Measurements from ENCODE around the gene KPTN.

The KPTN gene

DNA sequence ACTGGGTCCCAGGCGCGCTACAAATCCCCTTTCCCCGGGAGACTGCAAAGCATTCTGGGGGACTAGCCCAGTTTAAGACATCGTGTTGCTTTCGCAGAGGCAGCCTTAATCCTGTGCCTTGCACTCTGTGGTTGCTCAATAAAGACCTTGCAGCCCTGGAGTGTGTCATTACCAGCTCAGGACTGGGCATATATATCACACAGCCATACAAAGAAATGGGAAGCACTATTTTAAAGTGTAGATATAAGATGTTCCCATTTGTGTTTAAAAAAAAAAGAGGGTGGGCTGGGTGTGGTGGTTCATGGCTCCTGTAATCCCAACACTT is 19.8 kb upstream of the KPTN start:
- Histone ChIP-seq H3K9me3 (ENCODE audit: low read length) (no peaks in the 10 kb centered on the region), H3K27me3 (ENCODE audit: insufficient read depth, low read length) (no peaks in the 10 kb centered on the region), H3K36me3 (ENCODE audit: insufficient read depth, low read length) (peaks cover 34% of the 10 kb centered on the region), H3K4me1 (ENCODE audit: insufficient read depth, low read length) (peaks cover 20% of the 10 kb centered on the region), H3K4me3 (ENCODE audit: low read length) (no peak overlapping the region), H2AFZ (ENCODE audit: low read depth, low read length) (no peak overlapping the region)

DNA sequence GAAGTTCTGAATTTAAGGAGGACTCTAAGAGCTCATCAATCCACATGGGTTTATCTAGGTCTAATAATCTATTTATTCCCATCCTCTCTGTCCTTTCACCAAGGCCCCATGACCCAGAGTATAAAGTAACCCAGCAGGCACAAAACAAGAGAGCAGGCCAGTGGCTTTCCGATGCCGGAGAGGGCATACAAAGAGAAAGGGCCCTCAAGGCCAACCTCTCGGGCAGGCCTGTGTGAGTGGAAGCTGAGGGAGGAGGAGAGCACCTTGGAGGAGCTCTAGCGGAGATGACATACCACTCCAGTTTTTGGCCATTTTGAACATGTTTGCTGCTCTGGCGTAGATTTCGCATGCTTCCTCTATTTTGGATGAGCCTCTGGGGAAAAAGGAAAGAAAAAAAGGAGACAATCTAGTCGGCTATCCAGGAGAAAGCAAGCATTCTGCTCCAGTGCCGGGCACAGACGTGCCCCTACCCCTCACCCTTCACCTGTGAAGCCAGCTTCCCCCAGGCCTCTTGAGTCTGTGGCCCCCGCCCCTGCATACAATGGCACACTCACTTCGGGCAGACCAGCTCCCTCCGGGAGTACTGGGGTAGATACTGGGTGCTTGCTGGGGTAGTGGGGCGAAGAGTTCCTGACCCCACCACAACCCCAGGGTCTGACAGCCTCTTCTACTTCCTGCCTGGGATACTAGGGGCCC is 19.3 kb upstream of the KPTN start:
- no peaks in the 10 kb centered on the region for H3K9me3 ChIP-seq (ENCODE audit: low read length)
- no peak overlapping the region for H2AFZ ChIP-seq (ENCODE audit: low read depth, low read length)
- no peak overlapping the region for H3K4me3 ChIP-seq (ENCODE audit: low read length)
- peaks cover 18% of the 10 kb centered on the region for H3K4me1 ChIP-seq (ENCODE audit: insufficient read depth, low read length)
- peaks cover 37% of the 10 kb centered on the region for H3K36me3 ChIP-seq (ENCODE audit: insufficient read depth, low read length)
- no peaks in the 10 kb centered on the region for H3K27me3 ChIP-seq (ENCODE audit: insufficient read depth, low read length)

DNA sequence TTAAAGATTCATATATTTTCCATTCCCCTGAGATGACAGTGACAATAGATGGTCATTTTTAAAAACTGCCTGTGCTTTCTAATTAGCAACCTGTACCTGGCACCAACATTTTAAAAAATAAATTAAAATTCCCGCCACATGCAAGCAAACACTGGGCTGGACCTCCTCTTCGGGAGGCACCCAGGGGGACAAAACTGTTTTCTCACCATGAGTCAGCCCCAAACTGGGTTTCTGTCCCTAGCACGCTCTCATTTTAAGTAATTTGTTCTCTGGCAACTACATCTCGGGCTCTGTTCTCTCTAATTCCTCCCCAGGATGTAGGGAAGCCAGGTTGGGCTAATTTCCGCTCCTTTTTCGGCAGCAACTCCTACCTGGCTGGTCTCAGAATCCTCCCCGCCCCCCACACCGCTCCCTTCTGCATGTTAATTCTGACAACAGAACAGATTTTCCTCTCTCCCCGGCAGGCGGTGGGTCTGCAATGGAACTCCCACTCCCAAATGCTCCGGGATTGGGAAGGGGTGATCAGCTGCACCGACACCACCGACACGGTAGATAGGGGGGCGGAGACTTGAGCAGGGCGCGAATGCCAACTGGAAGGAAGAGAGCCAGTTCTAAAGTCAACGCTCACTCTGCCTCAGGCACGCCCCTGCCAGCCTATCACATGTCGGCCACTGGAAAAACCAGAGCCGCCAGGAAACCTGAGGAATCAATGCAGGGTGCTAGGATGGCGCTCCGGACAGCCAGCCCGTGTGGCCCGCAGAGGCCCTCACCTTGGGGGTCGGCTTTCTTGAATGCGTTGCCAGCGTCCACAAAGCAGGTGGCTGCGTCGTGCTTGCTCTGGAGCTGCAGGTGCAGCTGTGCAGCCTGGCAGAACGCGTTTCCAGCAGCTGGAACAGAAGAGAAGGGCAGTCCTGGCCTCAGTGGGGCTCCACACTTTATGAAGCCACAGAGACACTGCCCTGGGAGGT is 16.1 kb upstream of the KPTN start:
- Histone ChIP-seq H2AFZ (ENCODE audit: low read depth, low read length) (no peak overlapping the region), H3K36me3 (ENCODE audit: insufficient read depth, low read length) (peaks cover 49% of the 10 kb centered on the region), H3K4me1 (ENCODE audit: insufficient read depth, low read length) (no peaks in the 10 kb centered on the region), H3K27me3 (ENCODE audit: insufficient read depth, low read length) (no peaks in the 10 kb centered on the region), H3K9me3 (ENCODE audit: low read length) (no peaks in the 10 kb centered on the region), H3K4me3 (ENCODE audit: low read length) (no peak overlapping the region)

DNA sequence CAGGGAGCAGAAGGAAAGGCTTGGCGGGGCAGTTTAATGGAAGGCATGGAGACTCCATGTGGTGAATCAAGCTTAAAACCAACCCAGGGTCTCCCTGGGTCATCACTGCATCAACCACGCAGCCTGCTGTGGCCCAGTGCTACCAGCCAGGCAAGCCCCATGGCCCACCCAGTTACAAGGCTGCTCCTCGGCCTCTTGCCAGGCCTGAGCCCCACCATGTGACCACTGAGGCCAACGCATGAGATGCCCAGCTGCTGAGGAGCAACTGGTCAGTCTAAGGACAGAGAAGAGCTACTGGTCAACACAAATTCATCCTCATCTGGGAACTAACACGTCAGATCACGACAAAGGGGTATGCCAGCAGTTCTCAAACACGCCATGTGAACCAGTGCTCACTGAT is 15.4 kb upstream of the KPTN start:
- Histone ChIP-seq H3K27me3 (ENCODE audit: insufficient read depth, low read length) (no peaks in the 10 kb centered on the region), H3K36me3 (ENCODE audit: insufficient read depth, low read length) (peaks cover 49% of the 10 kb centered on the region), H3K4me3 (ENCODE audit: low read length) (no peak overlapping the region), H2AFZ (ENCODE audit: low read depth, low read length) (no peak overlapping the region), H3K9me3 (ENCODE audit: low read length) (no peaks in the 10 kb centered on the region), H3K4me1 (ENCODE audit: insufficient read depth, low read length) (no peaks in the 10 kb centered on the region)

DNA sequence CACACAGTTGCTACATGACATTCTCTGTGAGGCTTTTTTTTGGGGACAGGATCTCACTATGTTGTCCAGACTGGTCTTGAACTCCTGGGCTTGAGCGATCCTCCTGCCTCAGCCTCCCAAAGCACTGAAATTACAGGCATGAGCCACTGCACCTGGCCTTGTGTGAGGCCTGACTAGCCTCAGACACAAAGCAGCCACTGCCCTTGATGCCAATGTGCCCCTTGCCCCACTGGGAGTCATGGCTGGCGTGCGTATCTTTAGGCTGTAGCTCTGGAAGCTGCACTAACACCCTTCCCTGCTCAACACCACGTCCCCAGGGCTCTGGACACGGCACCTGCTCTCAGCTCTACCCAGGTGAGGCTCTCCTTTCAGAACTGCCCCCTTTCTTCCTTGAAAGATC is 14.5 kb upstream of the KPTN start:
- no peaks in the 10 kb centered on the region for H3K9me3 ChIP-seq (ENCODE audit: low read length)
- H3K4me3 ChIP-seq (ENCODE audit: low read length) = no peak overlapping the region
- H3K4me1 ChIP-seq (ENCODE audit: insufficient read depth, low read length) = no peaks in the 10 kb centered on the region
- no peaks in the 10 kb centered on the region for H3K27me3 ChIP-seq (ENCODE audit: insufficient read depth, low read length)
- H2AFZ ChIP-seq (ENCODE audit: low read depth, low read length) = no peak overlapping the region
- peaks cover 46% of the 10 kb centered on the region for H3K36me3 ChIP-seq (ENCODE audit: insufficient read depth, low read length)

DNA sequence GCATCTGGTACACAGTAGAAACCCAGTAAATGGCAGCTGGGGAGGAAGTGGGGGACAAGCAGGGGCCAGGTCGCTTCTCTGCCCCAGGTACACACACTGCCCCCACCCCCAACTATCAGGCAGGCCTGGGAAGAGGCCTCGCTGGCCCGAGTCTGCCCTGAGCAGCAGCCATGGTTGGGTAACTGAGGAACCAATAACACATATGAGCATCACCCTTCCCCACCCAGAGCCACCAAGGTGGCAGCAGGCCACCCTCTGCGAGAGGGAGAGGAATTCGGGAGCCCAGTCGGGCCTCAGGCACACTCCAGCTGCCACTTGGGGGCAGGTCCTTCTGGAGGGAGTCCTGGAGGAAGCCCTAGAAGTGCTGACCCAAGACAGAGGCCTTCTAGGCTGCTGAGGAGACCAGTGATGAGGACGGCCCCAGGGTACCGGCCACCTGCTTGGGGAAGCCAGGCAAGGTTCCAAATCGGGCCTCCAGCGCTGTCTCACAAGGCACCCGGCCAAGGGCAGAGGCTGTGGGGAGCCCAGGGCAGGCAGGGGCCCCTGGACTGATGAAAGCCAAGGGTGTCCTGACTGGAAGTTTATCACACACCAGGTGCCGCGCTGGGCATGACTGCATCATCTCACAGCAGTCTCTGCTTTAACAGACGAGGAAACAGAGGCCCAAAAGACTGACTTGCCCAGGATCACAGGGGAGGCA is 14.0 kb upstream of the KPTN start:
- no peaks in the 10 kb centered on the region for H3K9me3 ChIP-seq (ENCODE audit: low read length)
- H3K36me3 ChIP-seq (ENCODE audit: insufficient read depth, low read length) = peaks cover 46% of the 10 kb centered on the region
- H3K27me3 ChIP-seq (ENCODE audit: insufficient read depth, low read length) = no peaks in the 10 kb centered on the region
- no peak overlapping the region for H3K4me3 ChIP-seq (ENCODE audit: low read length)
- no peak overlapping the region for H2AFZ ChIP-seq (ENCODE audit: low read depth, low read length)
- no peaks in the 10 kb centered on the region for H3K4me1 ChIP-seq (ENCODE audit: insufficient read depth, low read length)

DNA sequence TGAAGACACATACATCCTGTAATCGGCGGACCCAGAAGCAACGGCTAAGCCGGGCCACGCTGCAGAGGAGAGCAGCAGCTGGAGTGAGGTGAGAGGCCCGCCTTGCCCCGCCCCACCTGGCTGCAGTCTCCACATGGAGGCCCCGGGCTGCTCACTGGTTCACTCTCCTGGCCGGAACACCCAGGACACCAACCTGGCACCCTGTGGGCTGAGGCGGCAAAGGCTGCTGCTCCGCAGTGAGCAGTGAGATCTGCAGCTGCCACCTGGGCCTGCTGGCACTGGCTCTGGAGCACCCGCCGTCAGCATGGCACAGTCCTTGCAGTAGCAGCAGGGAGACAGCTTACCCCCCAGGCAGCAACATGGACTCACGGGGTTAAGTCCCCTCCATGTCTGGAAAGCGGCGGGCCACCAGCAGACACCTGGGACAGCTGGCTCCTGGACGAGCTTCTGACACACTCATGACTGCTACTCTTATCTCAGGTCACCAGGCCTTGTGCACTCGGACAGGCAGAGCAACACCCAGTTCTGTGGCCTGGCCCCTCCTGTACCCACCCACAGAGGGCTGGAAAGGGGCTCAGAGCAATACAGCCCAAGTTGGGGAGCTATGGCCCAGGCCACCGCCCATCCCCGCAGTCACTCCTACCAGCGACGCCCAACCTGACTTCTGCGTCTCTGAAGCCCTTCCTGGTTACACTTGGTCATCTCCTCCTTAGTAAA is 13.2 kb upstream of the KPTN start:
- H3K36me3 ChIP-seq (ENCODE audit: insufficient read depth, low read length) = peaks cover 45% of the 10 kb centered on the region
- H2AFZ ChIP-seq (ENCODE audit: low read depth, low read length) = no peak overlapping the region
- no peak overlapping the region for H3K4me3 ChIP-seq (ENCODE audit: low read length)
- no peaks in the 10 kb centered on the region for H3K27me3 ChIP-seq (ENCODE audit: insufficient read depth, low read length)
- H3K9me3 ChIP-seq (ENCODE audit: low read length) = no peaks in the 10 kb centered on the region
- no peaks in the 10 kb centered on the region for H3K4me1 ChIP-seq (ENCODE audit: insufficient read depth, low read length)

DNA sequence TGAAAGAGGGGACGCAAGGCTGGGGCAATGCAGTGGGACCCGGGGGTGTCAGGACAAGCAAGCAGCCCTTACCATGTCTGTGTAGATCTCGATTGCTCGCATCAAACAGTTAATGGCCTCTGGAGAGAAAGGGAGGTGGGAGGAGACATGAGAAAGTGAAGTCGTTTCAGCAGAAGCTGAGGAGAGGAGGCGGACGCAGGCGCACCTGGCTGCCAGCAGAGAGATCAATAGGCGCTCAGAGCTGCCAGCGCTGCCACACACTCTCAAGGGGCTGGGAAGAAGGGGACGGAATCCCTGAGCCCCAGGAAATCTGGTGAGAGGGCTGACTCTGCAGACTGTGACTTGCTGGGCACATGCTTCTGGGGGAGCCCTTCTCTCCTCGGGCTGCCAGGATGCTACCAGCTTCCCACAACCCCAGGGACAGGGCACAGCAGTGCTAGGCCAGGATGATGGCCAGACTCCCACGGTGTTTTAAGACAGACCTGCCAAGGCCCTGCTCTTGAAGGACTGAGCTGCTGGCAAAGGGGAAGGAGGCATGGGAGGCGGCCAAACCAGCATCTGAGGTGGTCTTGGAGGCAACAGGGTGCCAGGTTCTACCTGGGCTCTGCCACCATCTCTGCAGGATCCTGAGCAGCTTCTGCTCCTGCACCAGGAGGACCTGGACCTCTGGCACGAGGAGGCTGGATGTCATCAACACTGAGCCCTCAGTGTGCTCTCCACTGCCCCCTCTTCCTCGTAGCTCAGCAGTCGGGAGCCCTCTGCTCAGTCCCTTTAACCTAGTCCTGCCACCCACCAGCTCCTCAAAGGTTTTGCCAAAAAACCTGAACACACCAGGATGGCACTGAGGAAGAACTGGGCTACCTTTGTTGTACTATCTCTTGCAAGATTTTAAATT is 11.7 kb upstream of the KPTN start:
- Histone ChIP-seq H2AFZ (ENCODE audit: low read depth, low read length) (no peak overlapping the region), H3K9me3 (ENCODE audit: low read length) (no peaks in the 10 kb centered on the region), H3K4me3 (ENCODE audit: low read length) (no peak overlapping the region), H3K36me3 (ENCODE audit: insufficient read depth, low read length) (peaks cover 50% of the 10 kb centered on the region), H3K4me1 (ENCODE audit: insufficient read depth, low read length) (no peaks in the 10 kb centered on the region), H3K27me3 (ENCODE audit: insufficient read depth, low read length) (no peaks in the 10 kb centered on the region)

DNA sequence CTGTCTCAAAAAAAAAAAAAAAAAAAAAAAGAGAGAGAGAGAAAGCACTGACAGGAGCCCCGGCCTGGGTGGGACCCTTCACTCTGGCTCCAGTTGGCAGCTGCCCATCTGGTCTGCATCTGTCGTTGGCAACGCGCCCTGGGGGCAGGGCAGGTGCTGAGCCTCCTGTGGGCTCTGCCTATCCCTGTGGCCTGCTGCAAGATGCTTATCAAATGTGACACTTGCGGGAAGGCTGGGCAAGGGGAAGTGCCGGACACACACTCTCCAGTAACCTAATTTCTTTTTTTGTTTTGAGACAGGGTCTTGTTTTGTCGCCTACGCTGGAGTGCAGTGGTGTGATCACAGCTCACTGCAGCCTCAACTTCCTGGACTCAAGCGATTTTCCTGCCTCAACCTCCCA is 10.7 kb upstream of the KPTN start:
- no peak overlapping the region for H3K4me3 ChIP-seq (ENCODE audit: low read length)
- H3K4me1 ChIP-seq (ENCODE audit: insufficient read depth, low read length) = no peaks in the 10 kb centered on the region
- H3K27me3 ChIP-seq (ENCODE audit: insufficient read depth, low read length) = no peaks in the 10 kb centered on the region
- H3K36me3 ChIP-seq (ENCODE audit: insufficient read depth, low read length) = peaks cover 51% of the 10 kb centered on the region
- H2AFZ ChIP-seq (ENCODE audit: low read depth, low read length) = no peak overlapping the region
- H3K9me3 ChIP-seq (ENCODE audit: low read length) = no peaks in the 10 kb centered on the region

DNA sequence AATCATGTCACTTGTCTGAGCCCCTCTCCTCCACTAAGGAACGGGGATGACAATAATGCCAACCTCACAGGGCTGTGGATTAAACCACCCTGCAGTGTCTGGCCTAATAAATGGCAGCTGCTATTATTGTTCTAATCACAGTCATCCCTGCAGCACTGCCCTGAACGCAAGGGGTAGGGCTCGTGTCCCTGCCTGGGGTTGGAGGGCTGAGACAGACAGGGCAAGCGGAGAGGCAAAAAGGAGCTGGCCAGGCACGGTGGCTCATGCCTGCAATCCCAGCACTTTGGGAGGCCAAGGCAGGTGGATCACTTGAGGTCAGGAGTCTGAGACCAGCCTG is 10.2 kb upstream of the KPTN start:
- H3K4me3 ChIP-seq (ENCODE audit: low read length) = no peak overlapping the region
- no peak overlapping the region for H2AFZ ChIP-seq (ENCODE audit: low read depth, low read length)
- no peaks in the 10 kb centered on the region for H3K9me3 ChIP-seq (ENCODE audit: low read length)
- peaks cover 53% of the 10 kb centered on the region for H3K36me3 ChIP-seq (ENCODE audit: insufficient read depth, low read length)
- H3K4me1 ChIP-seq (ENCODE audit: insufficient read depth, low read length) = no peaks in the 10 kb centered on the region
- H3K27me3 ChIP-seq (ENCODE audit: insufficient read depth, low read length) = no peaks in the 10 kb centered on the region

DNA sequence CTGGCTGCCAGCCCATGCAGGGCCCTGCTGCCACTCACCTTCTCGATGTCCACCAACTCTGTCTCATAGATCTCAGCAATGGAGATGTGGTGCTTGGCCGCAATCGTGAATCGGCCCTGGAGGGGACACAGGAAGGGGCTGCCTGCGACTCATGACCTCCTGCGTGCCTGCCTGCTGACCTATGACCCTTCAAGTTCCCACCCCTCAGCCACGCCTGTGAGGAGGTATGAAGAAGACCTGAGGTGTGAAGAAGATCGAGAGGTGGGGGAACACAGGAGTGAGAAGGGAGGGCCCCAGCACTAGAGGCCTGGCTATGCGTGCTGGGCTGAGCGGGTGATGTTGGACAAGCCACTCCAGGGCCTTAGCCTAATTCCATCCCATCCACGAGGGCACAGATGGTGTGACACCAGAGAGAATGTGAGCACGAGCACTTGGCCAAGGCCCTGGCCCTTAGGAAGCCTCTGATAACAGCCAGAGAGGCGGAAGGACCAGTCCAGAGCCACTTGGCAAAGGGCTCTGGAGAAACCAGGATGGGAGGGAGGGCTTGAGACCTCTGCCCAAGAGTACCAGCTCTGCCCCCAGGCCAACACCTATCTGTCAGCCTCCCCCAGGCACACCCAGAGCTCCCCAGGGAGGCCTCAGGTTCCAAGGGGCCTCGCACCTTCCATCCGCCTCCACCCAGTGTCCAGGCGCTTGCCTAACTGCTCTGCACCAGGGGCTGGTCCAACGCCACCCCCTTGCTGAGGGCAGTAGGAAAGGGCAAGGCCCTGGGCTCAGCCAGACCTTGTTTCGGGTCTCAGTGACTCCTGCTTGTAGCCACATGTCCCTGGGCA is 9.6 kb upstream of the KPTN start:
- Histone ChIP-seq H2AFZ (ENCODE audit: low read depth, low read length) (no peak overlapping the region), H3K4me1 (ENCODE audit: insufficient read depth, low read length) (no peaks in the 10 kb centered on the region), H3K9me3 (ENCODE audit: low read length) (no peaks in the 10 kb centered on the region), H3K36me3 (ENCODE audit: insufficient read depth, low read length) (peaks cover 56% of the 10 kb centered on the region), H3K4me3 (ENCODE audit: low read length) (no peak overlapping the region), H3K27me3 (ENCODE audit: insufficient read depth, low read length) (no peaks in the 10 kb centered on the region)

All from neuron (in vitro differentiated cells).